K562 (cell line): ENCODE measurements around the gene SMAGP. TPM values are rescaled to one million over a fixed set of nuclear protein-coding genes. Genes with fewer than 3 reads are reported as not detected.

Experiments used
- ADNP ChIP-seq: fragments of 200-800 bp; sonication (Bioruptor generic); IDR thresholded peaks from 2 replicates; pipeline ENCODE4 v1.6.1; 2016; ENCODE audit warnings: missing genetic modification characterization, missing compliant biosample characterization
- CHAMP1 ChIP-seq: fragments of 450-650 bp; IDR thresholded peaks from 2 replicates; pipeline ENCODE4 v1.6.1; 2016; ENCODE audit warnings: mild to moderate bottlenecking
- CREB3 ChIP-seq: fragments of 450-650 bp; conservative IDR thresholded peaks from 2 replicates; pipeline ENCODE4 v1.6.1; 2016; ENCODE audit warnings: missing genetic modification characterization, low read depth, mild to moderate bottlenecking, missing compliant biosample characterization, moderate library complexity
- CREB3L1 ChIP-seq: fragments of 450-650 bp; IDR thresholded peaks from 2 replicates; pipeline ENCODE4 v1.6.1; 2014; ENCODE audit warnings: low read depth, mild to moderate bottlenecking, moderate library complexity, borderline replicate concordance
- CTCF ChIP-seq, 3 experiments: IDR thresholded peaks in 2 of 3; conservative IDR thresholded peaks in 1 of 3; 2 replicates each; pipeline ENCODE4 v1.5.1; 2011 to 2012; ENCODE audit warnings: low read length in 3 of 3, mild to moderate bottlenecking in 3 of 3, control low read depth in 2 of 3, improper control_type of control experiment in 1 of 3, inconsistent platforms in 1 of 3, low read depth in 1 of 3, mixed read lengths in 1 of 3, moderate library complexity in 1 of 3; ENCODE audit not compliant: insufficient read depth in 2 of 3
- ETV5 ChIP-seq: sonication (generic); formaldehyde crosslinking; IDR thresholded peaks from 2 replicates; pipeline ENCODE4 v1.4.0; 2020; ENCODE audit warnings: low read depth, mild to moderate bottlenecking, missing genetic modification reagents
- HEY1 ChIP-seq: fragments of 250-450 bp; sonication (Bioruptor Pico); IDR thresholded peaks from 2 replicates; pipeline ENCODE4 v1.5.0; 2020; ENCODE audit warnings: mild to moderate bottlenecking, moderate library complexity, borderline replicate concordance
- HMBOX1 ChIP-seq: sonication (generic); IDR thresholded peaks from 2 replicates; pipeline ENCODE4 v1.6.1; 2016
- MECOM ChIP-seq: fragments of 250-450 bp; sonication (Bioruptor Pico); IDR thresholded peaks from 2 replicates; pipeline ENCODE4 v1.8.0; 2022; ENCODE audit warnings: inconsistent platforms
- SIN3B ChIP-seq: fragments of 450-650 bp; IDR thresholded peaks from 2 replicates; pipeline ENCODE4 v1.6.1; 2017; ENCODE audit warnings: low read depth, mild to moderate bottlenecking, moderate library complexity
- ZMIZ1 ChIP-seq, 2 experiments: fragments of 150-350 bp in 1 of 2; IDR thresholded peaks; 2 replicates each; pipeline ENCODE4 v1.6.1; 2012 to 2016; ENCODE audit warnings: low read depth in 2 of 2, low read length in 2 of 2, mild to moderate bottlenecking in 1 of 2, moderate library complexity in 1 of 2
- ZNF316 ChIP-seq: fragments of 450-650 bp; IDR thresholded peaks from 2 replicates; pipeline ENCODE4 v1.6.1; 2016
- ZNF445 ChIP-seq: fragments of 250-450 bp; sonication (Bioruptor Pico); IDR thresholded peaks from 2 replicates; pipeline ENCODE4 v1.4.0; 2020; ENCODE audit warnings: low read depth, mild to moderate bottlenecking, moderate library complexity
- ZNF717 ChIP-seq: fragments of 250-450 bp; sonication (Bioruptor Pico); IDR thresholded peaks from 2 replicates; pipeline ENCODE4 v1.5.0; 2021
- ZZZ3 ChIP-seq: fragments of 450-650 bp; IDR thresholded peaks from 2 replicates; pipeline ENCODE4 v1.6.1; 2016; ENCODE audit warnings: antibody characterized with exemption, mild to moderate bottlenecking, moderate library complexity
- polyA plus RNA-seq, 8 experiments: library from polyadenylated mRNA; depleted of rRNA in 4 of 8; stranded (reverse) in 5 of 8; unstranded in 3 of 8; fragments of >200 nt; fragmentation: Nextera tagmentation in 2 of 8; fragmentation: Illumina TruSeq in 1 of 8; extraction: Ambion mirVana in 2 of 8; extraction: Trizol in 1 of 8; gene quantifications; 2 replicates each; pipeline versions ENCODE4 v1.2.1 to v1.2.3, GENCODE V29; 2011 to 2014; ENCODE audit warnings: inconsistent platforms in 1 of 8, missing spikeins in 1 of 8
- total RNA-seq, 7 experiments: library from RNA; depleted of rRNA in 6 of 7; stranded (reverse); fragments of >200 nt in 6 of 7; fragmentation: Illumina TruSeq in 2 of 7; extraction: Trizol in 2 of 7; gene quantifications; 2 replicates each; pipeline versions ENCODE4 v1.2.1 to v1.2.3, GENCODE V29; 2011 to 2021; ENCODE audit warnings: low replicate concordance in 1 of 7

Gene SMAGP
- total and polyA plus RNA-seq, 9 of the 15 experiments (the other 6 are each of a cell fraction or from before 2014, with no cell fraction given) = 23.1 to 62.3 (median 29.9) TPM

- TF ChIP-seq CREB3L1 = no peak
- TF ChIP-seq MECOM (CRISPR knock-in tag) = no peak
- no peak for TF ChIP-seq ETV5 (CRISPR knock-in tag)
- no peak for TF ChIP-seq HMBOX1
- TF ChIP-seq CTCF (IDR thresholded peaks at IDR 0.05 in 2 of 3, conservative IDR thresholded peaks at IDR 0.05 in 1 of 3; ENCODE audit: insufficient read depth in 2 of 3, low read depth in 1 of 3, low read length in 3 of 3) = no peak; a peak in 1 of 6 replicates
- TF ChIP-seq ZMIZ1 (IDR thresholded peaks at IDR 0.05; ENCODE audit: low read depth in 2 of 2, low read length in 2 of 2) = no peak
- no peak for TF ChIP-seq HEY1 (CRISPR knock-in tag)
- TF ChIP-seq ADNP = no peak
- TF ChIP-seq ZZZ3 = no peak
- TF ChIP-seq SIN3B = no peak
- TF ChIP-seq ZNF717 (CRISPR knock-in tag) = no peak
- no peak for TF ChIP-seq CREB3
- no peak for TF ChIP-seq CHAMP1
- TF ChIP-seq ZNF445 (CRISPR knock-in tag) = no peak
- no peak for TF ChIP-seq ZNF316
These were observed at the start of gene SMAGP (continued) for GRCh38 chr12:51270067-51270950.
